ENCODE data around the gene TNKS1BP1. TPM values are rescaled to one million over a fixed set of nuclear protein-coding genes. Genes with fewer than 3 reads are reported as not detected.

Gene TNKS1BP1
- total and polyA plus RNA-seq, 2 experiments from 2014 or later: 64.2 to 72.2 TPM

DNA sequence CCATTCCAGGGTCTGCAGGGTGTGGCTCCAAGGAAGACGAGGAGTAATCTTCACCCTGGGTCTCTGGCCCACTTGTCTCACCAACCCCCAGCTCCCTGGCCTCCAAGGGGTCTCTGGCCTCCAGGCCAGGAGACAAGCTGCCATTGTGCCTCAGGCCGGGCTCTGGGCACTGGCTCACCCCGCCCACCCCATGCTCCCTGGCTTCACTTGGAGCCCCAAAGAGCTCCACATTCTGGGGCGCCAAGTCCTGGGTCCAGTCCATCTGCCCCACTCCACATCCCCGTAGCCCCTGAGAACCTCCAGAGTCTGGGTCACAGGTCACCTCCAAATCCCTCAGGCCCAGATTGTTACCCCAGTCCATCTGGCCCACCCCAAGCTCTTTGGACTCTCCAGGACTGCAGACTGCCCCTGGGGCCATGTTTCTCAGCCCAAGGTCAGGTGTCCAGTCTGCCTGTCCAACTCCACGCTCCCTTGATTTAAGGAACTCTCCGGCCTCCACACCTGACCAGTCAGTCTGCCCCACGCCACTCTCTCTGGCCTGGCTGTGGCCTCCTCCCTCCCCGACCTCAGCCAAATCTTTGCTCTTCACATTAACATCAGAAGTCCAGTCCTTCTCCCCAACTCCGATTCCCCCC is 16.2 kb downstream of the TNKS1BP1 start (continued):
- TF ChIP-seq, protein P1, sequence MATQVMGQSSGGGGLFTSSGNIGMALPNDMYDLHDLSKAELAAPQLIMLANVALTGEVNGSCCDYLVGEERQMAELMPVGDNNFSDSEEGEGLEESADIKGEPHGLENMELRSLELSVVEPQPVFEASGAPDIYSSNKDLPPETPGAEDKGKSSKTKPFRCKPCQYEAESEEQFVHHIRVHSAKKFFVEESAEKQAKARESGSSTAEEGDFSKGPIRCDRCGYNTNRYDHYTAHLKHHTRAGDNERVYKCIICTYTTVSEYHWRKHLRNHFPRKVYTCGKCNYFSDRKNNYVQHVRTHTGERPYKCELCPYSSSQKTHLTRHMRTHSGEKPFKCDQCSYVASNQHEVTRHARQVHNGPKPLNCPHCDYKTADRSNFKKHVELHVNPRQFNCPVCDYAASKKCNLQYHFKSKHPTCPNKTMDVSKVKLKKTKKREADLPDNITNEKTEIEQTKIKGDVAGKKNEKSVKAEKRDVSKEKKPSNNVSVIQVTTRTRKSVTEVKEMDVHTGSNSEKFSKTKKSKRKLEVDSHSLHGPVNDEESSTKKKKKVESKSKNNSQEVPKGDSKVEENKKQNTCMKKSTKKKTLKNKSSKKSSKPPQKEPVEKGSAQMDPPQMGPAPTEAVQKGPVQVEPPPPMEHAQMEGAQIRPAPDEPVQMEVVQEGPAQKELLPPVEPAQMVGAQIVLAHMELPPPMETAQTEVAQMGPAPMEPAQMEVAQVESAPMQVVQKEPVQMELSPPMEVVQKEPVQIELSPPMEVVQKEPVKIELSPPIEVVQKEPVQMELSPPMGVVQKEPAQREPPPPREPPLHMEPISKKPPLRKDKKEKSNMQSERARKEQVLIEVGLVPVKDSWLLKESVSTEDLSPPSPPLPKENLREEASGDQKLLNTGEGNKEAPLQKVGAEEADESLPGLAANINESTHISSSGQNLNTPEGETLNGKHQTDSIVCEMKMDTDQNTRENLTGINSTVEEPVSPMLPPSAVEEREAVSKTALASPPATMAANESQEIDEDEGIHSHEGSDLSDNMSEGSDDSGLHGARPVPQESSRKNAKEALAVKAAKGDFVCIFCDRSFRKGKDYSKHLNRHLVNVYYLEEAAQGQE (IDR thresholded peaks at IDR 0.05; ENCODE audit: unreplicated experiment): no peak
- TF ChIP-seq EZH2phosphoT487 (IDR thresholded peaks at IDR 0.05; ENCODE audit: unreplicated experiment) (no peak), POLR2AphosphoS5 (IDR thresholded peaks at IDR 0.05; ENCODE audit: low read depth) (no peak)

DNA sequence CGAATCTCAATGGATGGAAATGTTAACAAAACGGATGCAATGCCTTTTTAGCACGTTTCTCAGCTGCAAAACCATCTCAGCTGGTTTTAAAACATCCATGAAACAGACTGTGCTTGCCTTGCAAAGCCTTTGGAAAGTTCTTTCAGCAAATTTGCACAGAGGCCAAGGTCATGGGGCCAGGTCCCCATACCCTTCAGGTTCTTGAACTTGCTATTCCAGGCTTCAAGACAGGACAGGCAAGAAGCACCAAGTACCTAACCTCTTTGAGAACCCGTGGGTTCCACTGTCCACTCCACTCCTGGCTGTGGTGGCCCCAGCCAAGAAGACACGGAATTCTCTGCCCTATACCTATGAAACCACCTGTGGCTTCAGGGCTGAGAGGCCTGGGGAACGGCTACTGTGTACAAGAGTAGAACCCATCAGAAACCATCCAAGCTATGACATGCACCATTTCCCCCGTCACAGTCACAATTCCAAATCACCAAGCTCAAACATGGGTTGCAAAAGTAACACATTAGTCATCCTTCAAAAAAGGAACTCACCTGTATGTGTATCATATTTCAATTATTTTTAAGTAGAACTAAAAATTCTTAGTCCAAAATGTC is 17.0 kb downstream of the TNKS1BP1 start:
- no peak overlapping the region for H3K27ac Mint-ChIP-seq
- no peak overlapping the region; the same call in 2 of the 3 replicates for H3K4me3 Mint-ChIP-seq
- ATAC-seq: no peak
- peaks cover 57% of the 10 kb centered on the region for H3K4me1 Mint-ChIP-seq
- Histone ChIP-seq H3K4me1 (ENCODE audit: insufficient read depth) (peaks cover 16% of the 10 kb centered on the region), H3K36me3 (ENCODE audit: insufficient read depth) (peaks cover 18% of the 10 kb centered on the region), H3K27ac (ENCODE audit: low read depth) (no peak overlapping the region), H4K20me1 (replicated peaks; ENCODE audit: insufficient read depth) (peaks cover 27% of the 10 kb centered on the region), H3K79me2 (replicated peaks; ENCODE audit: insufficient read depth) (peaks cover 53% of the 10 kb centered on the region), H3K27me3 (ENCODE audit: insufficient read depth) (no peaks in the 10 kb centered on the region), H3K4me3 (no peak overlapping the region), H3K4me2 (no peak overlapping the region), H3F3A (replicated peaks; ENCODE audit: low read depth) (peaks cover 11% of the 10 kb centered on the region; the same call in 1 of the 2 replicates), H2AFZ (no peak overlapping the region), H3K9me2 (ENCODE audit: insufficient read depth) (no peaks in the 10 kb centered on the region)
- H3K36me3 Mint-ChIP-seq (ENCODE audit: low read depth): peaks cover 79% of the 10 kb centered on the region
- DNase-seq (ENCODE audit: low spot score): no peak
- TF ChIP-seq JUNB (IDR thresholded peaks at IDR 0.05; ENCODE audit: unreplicated experiment) (no peak), ZNF331 (CRISPR knock-in tag; IDR thresholded peaks at IDR 0.05; ENCODE audit: low read depth) (no peak), EZH2 (IDR thresholded peaks at IDR 0.05; ENCODE audit: low read depth, unreplicated experiment) (no peak), EZH2phosphoT487 (IDR thresholded peaks at IDR 0.05; ENCODE audit: unreplicated experiment) (no peak)
- TF ChIP-seq, protein P1 (IDR thresholded peaks at IDR 0.05; ENCODE audit: unreplicated experiment): no peak
- TF ChIP-seq, protein P2, sequence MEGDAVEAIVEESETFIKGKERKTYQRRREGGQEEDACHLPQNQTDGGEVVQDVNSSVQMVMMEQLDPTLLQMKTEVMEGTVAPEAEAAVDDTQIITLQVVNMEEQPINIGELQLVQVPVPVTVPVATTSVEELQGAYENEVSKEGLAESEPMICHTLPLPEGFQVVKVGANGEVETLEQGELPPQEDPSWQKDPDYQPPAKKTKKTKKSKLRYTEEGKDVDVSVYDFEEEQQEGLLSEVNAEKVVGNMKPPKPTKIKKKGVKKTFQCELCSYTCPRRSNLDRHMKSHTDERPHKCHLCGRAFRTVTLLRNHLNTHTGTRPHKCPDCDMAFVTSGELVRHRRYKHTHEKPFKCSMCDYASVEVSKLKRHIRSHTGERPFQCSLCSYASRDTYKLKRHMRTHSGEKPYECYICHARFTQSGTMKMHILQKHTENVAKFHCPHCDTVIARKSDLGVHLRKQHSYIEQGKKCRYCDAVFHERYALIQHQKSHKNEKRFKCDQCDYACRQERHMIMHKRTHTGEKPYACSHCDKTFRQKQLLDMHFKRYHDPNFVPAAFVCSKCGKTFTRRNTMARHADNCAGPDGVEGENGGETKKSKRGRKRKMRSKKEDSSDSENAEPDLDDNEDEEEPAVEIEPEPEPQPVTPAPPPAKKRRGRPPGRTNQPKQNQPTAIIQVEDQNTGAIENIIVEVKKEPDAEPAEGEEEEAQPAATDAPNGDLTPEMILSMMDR (conservative IDR thresholded peaks at IDR 0.05; ENCODE audit: low read depth in 2 of 2): no peak
- no peaks in the 10 kb centered on the region; the same call in 2 of the 3 replicates for H3K9me3 Mint-ChIP-seq
- peaks cover 12% of the 10 kb centered on the region for H3K27me3 Mint-ChIP-seq (ENCODE audit: insufficient read depth, low read depth, poor library complexity)

Data from GM23338 (cell line).